ENCODE measurements around the gene ZBTB16. TPM values are rescaled to one million over a fixed set of nuclear protein-coding genes. Genes with fewer than 3 reads are reported as not detected.

Gene ZBTB16
- total and polyA plus RNA-seq, 7 donors = 9.9 to 197 (median 99.5) TPM

- Histone ChIP-seq H3K27ac (peak within 1 kb of the TSS; percentile 81 to 96 (median 86)), H3K4me1 (peaks cover 0 to 64% (median 58%) of the 10 kb centered on the region in 4 donors), H3K27me3 (no peaks in the 10 kb centered on the region), H3K9me3 (peaks cover 0 to 4% (median 0%) of the 10 kb centered on the region in 4 donors), H3K4me3 (peak within 1 kb of the TSS; percentile 24 to 43 (median 40)), H3K36me3 (peaks cover 0 to 17% (median 0%) of the 10 kb centered on the region in 4 donors)
- DNase-seq = peak; percentile 90
- TF ChIP-seq CTCF (IDR thresholded peaks at IDR 0.05) (no peak), POLR2AphosphoS5 (IDR thresholded peaks at IDR 0.05) (peak; percentile 73 to 83 (median 78)), EP300 (IDR thresholded peaks at IDR 0.05) (peak in 3 of 4 donors; percentile 68 to 81 (median 79)), POLR2A (IDR thresholded peaks at IDR 0.05) (peak in 1 of 2 donors; percentile 17)
- intact Hi-C loops (cut with DNase I) = loop anchor here (1.0 to 5.0 kb wide), 2 partner anchors 106 to 132 kb away; partner anchors contain the start of genes C11orf71 and RBM7
- 58 to 74% methylated on average over 11 of the region's 11 CpGs for whole genome bisulfite sequencing, 2 donors
Measured at GRCh38 chr11:114295676-114296604, 236.4 kb downstream of the ZBTB16 start, which contains the start of gene NNMT. NNMT (plus strand) TSS chr11:114296399; CDS start chr11:114296557, 158 bp downstream.

- Histone ChIP-seq H3K36me3 (peaks cover 0 to 26% (median 0%) of the 10 kb centered on the region in 4 donors), H3K27ac (peak overlapping the region; percentile 81 to 96 (median 86)), H3K4me1 (peaks cover 0 to 56% (median 50%) of the 10 kb centered on the region in 4 donors), H3K9me3 (peaks cover 0 to 7% (median 0%) of the 10 kb centered on the region in 4 donors), H3K4me3 (peak overlapping the region; percentile 24 to 43 (median 40)), H3K27me3 (no peaks in the 10 kb centered on the region)
- TF ChIP-seq EP300 (IDR thresholded peaks at IDR 0.05) = no peak
- TF ChIP-seq POLR2A (IDR thresholded peaks at IDR 0.05) = no peak
- no peak for TF ChIP-seq CTCF (IDR thresholded peaks at IDR 0.05)
- TF ChIP-seq POLR2AphosphoS5 (IDR thresholded peaks at IDR 0.05) = no peak
- intact Hi-C loops (cut with DNase I) = loop anchor here (5.0 kb wide), 1 partner anchor 106 kb away; the partner anchor contains the start of genes C11orf71 and RBM7
- 75 to 80% methylated on average over 7 of the region's 7 CpGs for WGBS, 2 donors
- no peak for DNase-seq
Measured at GRCh38 chr11:114296605-114297372, 237.3 kb downstream of the ZBTB16 start.

- peak overlapping the region; percentile 81 to 96 (median 86) for H3K27ac ChIP-seq
Measured at GRCh38 chr11:114297806-114298709, 238.5 kb downstream of the ZBTB16 start.

More at GRCh38 chr11:114297806-114298709, 238.5 kb downstream of the ZBTB16 start:
- Histone ChIP-seq H3K4me3 (peak overlapping the region; percentile 24 to 43 (median 40)), H3K4me1 (peaks cover 0 to 45% (median 37%) of the 10 kb centered on the region in 4 donors), H3K27me3 (no peaks in the 10 kb centered on the region), H3K9me3 (peaks cover 0 to 8% (median 0%) of the 10 kb centered on the region in 4 donors), H3K36me3 (peaks cover 0 to 30% (median 0%) of the 10 kb centered on the region in 4 donors)
- 87 to 91% methylated on average over 8 of the region's 8 CpGs for WGBS, 2 donors
- intact Hi-C loops (cut with DNase I) = loop anchor here (5.0 kb wide), 1 partner anchor 104 kb away; the partner anchor contains the start of genes C11orf71 and RBM7
- no peak for DNase-seq
- TF ChIP-seq CTCF (IDR thresholded peaks at IDR 0.05) = no peak
- no peak for TF ChIP-seq EP300 (IDR thresholded peaks at IDR 0.05)
- TF ChIP-seq POLR2AphosphoS5 (IDR thresholded peaks at IDR 0.05) = no peak

Data from sigmoid colon (tissue), 7 donors.